GM18909 (cell line): ENCODE measurements around the gene CYB5A.

Source experiments
- ATAC-seq: cut with Tn5 transposase; IDR thresholded peaks from one replicate; pipeline ENCODE4 v1.9.1; 2021; ENCODE audit warnings: mild to moderate bottlenecking; ENCODE audit not compliant: unreplicated experiment, poor library complexity

Gene CYB5A

GRCh38 chr18:74281011-74281979 lies 10.5 kb downstream of the CYB5A start:
- ATAC-seq, result no peak

GRCh38 chr18:74278983-74279382 lies 12.8 kb downstream of the CYB5A start:
- ATAC-seq, result no peak

- no peak for ATAC-seq
Observed at GRCh38 chr18:74278058-74278457, 13.7 kb downstream of the CYB5A start.

GRCh38 chr18:74277296-74277695 lies 14.5 kb downstream of the CYB5A start:
- ATAC-seq, result no peak

GRCh38 chr18:74276609-74277008 lies 15.2 kb downstream of the CYB5A start:
- no peak for ATAC-seq

- no peak for ATAC-seq
Observed at GRCh38 chr18:74275736-74276135, 16.0 kb downstream of the CYB5A start.

GRCh38 chr18:74274700-74275099 lies 17.1 kb downstream of the CYB5A start:
- ATAC-seq, result no peak

GRCh38 chr18:74273394-74273793 lies 18.4 kb downstream of the CYB5A start:
- ATAC-seq, result no peak

GRCh38 chr18:74271635-74272034 lies 20.1 kb downstream of the CYB5A start:
- ATAC-seq, result no peak

GRCh38 chr18:74268933-74269620 lies 22.7 kb downstream of the CYB5A start:
- ATAC-seq, result no peak

- ATAC-seq, result no peak
Observed at GRCh38 chr18:74268175-74268574, 23.6 kb downstream of the CYB5A start.

- no peak for ATAC-seq
Observed at GRCh38 chr18:74266161-74266560, 25.6 kb downstream of the CYB5A start.

- no peak for ATAC-seq
Observed at GRCh38 chr18:74265546-74266098, 26.1 kb downstream of the CYB5A start.

GRCh38 chr18:74264303-74265020 lies 27.3 kb downstream of the CYB5A start:
- peak; percentile 98 for ATAC-seq

GRCh38 chr18:74261053-74261713 lies 30.6 kb downstream of the CYB5A start:
- ATAC-seq, result no peak

- ATAC-seq, result no peak
Observed at GRCh38 chr18:74259347-74259746, 32.4 kb downstream of the CYB5A start.

GRCh38 chr18:74257083-74257482 lies 34.7 kb downstream of the CYB5A start:
- no peak for ATAC-seq

- ATAC-seq, result no peak
Observed at GRCh38 chr18:74256190-74256589, 35.6 kb downstream of the CYB5A start.

GRCh38 chr18:74255131-74255616 lies 36.6 kb downstream of the CYB5A start:
- ATAC-seq, result no peak

GRCh38 chr18:74252039-74252395 lies 39.7 kb downstream of the CYB5A start:
- no peak for ATAC-seq
